H9 (cell line): ENCODE data around the gene FAM185A. TPM values are rescaled to one million over a fixed set of nuclear protein-coding genes. Genes with fewer than 3 reads are reported as not detected.

Experiments
- DNase-seq: peaks from one replicate; pipeline ENCODE4 v3.0.0-alpha.2; 2017
- H2AFZ ChIP-seq: one replicate; pipeline ENCODE4 v1.6.1; 2013; ENCODE audit warnings: mild to moderate bottlenecking, low read length, control low read depth, moderate library complexity
- H2AK5ac ChIP-seq: 2 replicates; pipeline ENCODE4 v1.6.1; 2013; ENCODE audit warnings: low read length, control low read depth, mixed read lengths; ENCODE audit not compliant: insufficient read length
- H2BK120ac ChIP-seq: one replicate; pipeline ENCODE4 v1.6.1; 2013; ENCODE audit warnings: low read depth, mild to moderate bottlenecking, low read length, control low read depth, inconsistent platforms; ENCODE audit not compliant: poor library complexity, severe bottlenecking
- H2BK12ac ChIP-seq: 2 replicates; pipeline ENCODE4 v1.6.1; 2013; ENCODE audit warnings: low read length, control low read depth, mixed read lengths, low read depth; ENCODE audit not compliant: insufficient read length
- H2BK15ac ChIP-seq: 2 replicates; pipeline ENCODE4 v1.6.1; 2013; ENCODE audit warnings: low read depth, low read length, control low read depth
- H2BK20ac ChIP-seq: one replicate; pipeline ENCODE4 v1.6.1; 2013; ENCODE audit warnings: low read depth, mild to moderate bottlenecking, low read length, control low read depth, inconsistent platforms; ENCODE audit not compliant: poor library complexity, severe bottlenecking
- H2BK5ac ChIP-seq: 2 replicates; pipeline ENCODE4 v1.6.1; 2013; ENCODE audit warnings: low read length, control low read depth, mixed read lengths; ENCODE audit not compliant: insufficient read length
- H3K14ac ChIP-seq: 2 replicates; pipeline ENCODE4 v1.6.1; 2013; ENCODE audit warnings: low read length, control low read depth; ENCODE audit not compliant: insufficient read depth
- H3K18ac ChIP-seq: 2 replicates; pipeline ENCODE4 v1.6.1; 2013; ENCODE audit warnings: low read depth, mild to moderate bottlenecking, mixed read lengths, low read length, control low read depth; ENCODE audit not compliant: insufficient read length
- H3K23ac ChIP-seq: 2 replicates; pipeline ENCODE4 v1.6.1; 2013; ENCODE audit warnings: low read length, control low read depth, mixed read lengths, low read depth; ENCODE audit not compliant: insufficient read length
- H3K23me2 ChIP-seq: 2 replicates; pipeline ENCODE4 v1.6.1; 2013; ENCODE audit warnings: low read depth, mild to moderate bottlenecking, mixed read lengths, low read length, control low read depth; ENCODE audit not compliant: insufficient read length, poor library complexity, severe bottlenecking
- H3K27ac ChIP-seq: 2 replicates; pipeline ENCODE4 v1.5.1; 2013; ENCODE audit warnings: low read length, control low read depth, mixed read lengths, low read depth; ENCODE audit not compliant: insufficient read length
- H3K27me3 ChIP-seq: 2 replicates; pipeline ENCODE4 v1.6.1; 2013; ENCODE audit warnings: low read length, control low read depth, inconsistent platforms; ENCODE audit not compliant: insufficient read depth
- H3K4ac ChIP-seq: 2 replicates; pipeline ENCODE4 v1.6.1; 2013; ENCODE audit warnings: low read depth, mild to moderate bottlenecking, control low read depth, inconsistent platforms, low read length, moderate library complexity
- H3K4me1 ChIP-seq: 2 replicates; pipeline ENCODE4 v1.6.1; 2013; ENCODE audit warnings: low read length, control low read depth, inconsistent platforms; ENCODE audit not compliant: insufficient read depth
- H3K4me2 ChIP-seq: 2 replicates; pipeline ENCODE4 v1.6.1; 2013; ENCODE audit warnings: low read length, control low read depth, mixed read lengths; ENCODE audit not compliant: insufficient read length, insufficient read depth
- H3K56ac ChIP-seq: 2 replicates; pipeline ENCODE4 v1.6.1; 2013; ENCODE audit warnings: low read depth, mild to moderate bottlenecking, mixed read lengths, low read length, control low read depth; ENCODE audit not compliant: insufficient read length
- H3K79me1 ChIP-seq: 2 replicates; pipeline ENCODE4 v1.6.1; 2013; ENCODE audit warnings: low read depth, mild to moderate bottlenecking, moderate library complexity, low read length, control low read depth, inconsistent platforms; ENCODE audit not compliant: insufficient read depth, poor library complexity, severe bottlenecking
- H3K79me2 ChIP-seq: 2 replicates; pipeline ENCODE4 v1.6.1; 2013; ENCODE audit warnings: low read length, control low read depth, inconsistent platforms; ENCODE audit not compliant: insufficient read depth
- H3K9ac ChIP-seq: 2 replicates; pipeline ENCODE4 v1.6.1; 2013; ENCODE audit warnings: low read length, control low read depth, mixed read lengths; ENCODE audit not compliant: insufficient read length; ENCODE audit errors: extremely low read depth
- H3K9me3 ChIP-seq: one replicate; pipeline ENCODE4 v1.6.1; 2013; ENCODE audit warnings: low read depth, low read length, inconsistent platforms; ENCODE audit not compliant: control insufficient read depth
- H3T11ph ChIP-seq: one replicate; pipeline ENCODE4 v1.6.1; 2013; ENCODE audit warnings: mild to moderate bottlenecking, low read length, control low read depth, inconsistent platforms
- H4K20me1 ChIP-seq: one replicate; pipeline ENCODE4 v1.6.1; 2013; ENCODE audit not compliant: control insufficient read depth, insufficient read length, insufficient read depth
- H4K5ac ChIP-seq: 2 replicates; pipeline ENCODE4 v1.6.1; 2013; ENCODE audit warnings: low read depth, mild to moderate bottlenecking, mixed read lengths, low read length, control low read depth; ENCODE audit not compliant: insufficient read length
- H4K8ac ChIP-seq: replicated peaks from 2 replicates; pipeline ENCODE4 v1.6.1; 2013; ENCODE audit warnings: low read length, control low read depth, mixed read lengths, low read depth; ENCODE audit not compliant: insufficient read length
- H4K91ac ChIP-seq: 2 replicates; pipeline ENCODE4 v1.6.1; 2013; ENCODE audit warnings: low read depth, mild to moderate bottlenecking, moderate library complexity, mixed read lengths, low read length, control low read depth; ENCODE audit not compliant: insufficient read length
- H3K27ac Mint-ChIP-seq, 3 experiments: 2 replicates in 2 of 3; 3 replicates in 1 of 3; pipeline ENCODE4 v1.8.0; 2020 to 2021; ENCODE audit warnings: mixed read lengths in 3 of 3, mild to moderate bottlenecking in 1 of 3, moderate library complexity in 1 of 3
- H3K27me3 Mint-ChIP-seq: 2 replicates; pipeline ENCODE4 v1.8.0; 2021; ENCODE audit warnings: low read depth, mild to moderate bottlenecking, moderate library complexity, mixed read lengths
- H3K36me3 Mint-ChIP-seq, 3 experiments: 2 replicates in 2 of 3; 3 replicates in 1 of 3; pipeline ENCODE4 v1.8.0; 2020 to 2021; ENCODE audit warnings: low read depth in 3 of 3, mixed read lengths in 3 of 3; ENCODE audit not compliant: insufficient read depth in 1 of 3
- H3K4me1 Mint-ChIP-seq, 2 experiments: 2 replicates each; pipeline ENCODE4 v1.8.0; 2020; ENCODE audit warnings: mixed read lengths in 2 of 2
- H3K4me3 Mint-ChIP-seq, 2 experiments: 2 replicates in 1 of 2; 3 replicates in 1 of 2; pipeline ENCODE4 v1.8.0; 2020 to 2021; ENCODE audit warnings: mild to moderate bottlenecking in 2 of 2, mixed read lengths in 2 of 2, moderate library complexity in 1 of 2
- H3K9me3 Mint-ChIP-seq, 2 experiments: 2 replicates in 1 of 2; 3 replicates in 1 of 2; pipeline ENCODE4 v1.8.0; 2020; ENCODE audit warnings: mild to moderate bottlenecking in 2 of 2, mixed read lengths in 2 of 2, moderate library complexity in 1 of 2
- whole genome bisulfite sequencing: extraction: QIAGEN DNeasy Blood & Tissue Kit; methylation state at CpG from one replicate; pipeline ENCODE4 v1.1.7; 2013; ENCODE audit warnings: missing lambda C conversion rate, low lambda C conversion rate, mixed read lengths; ENCODE audit not compliant: insufficient read length; ENCODE audit errors: extremely low coverage; 5-methylcytosine and 5-hydroxymethylcytosine counted together
- total RNA-seq: library from RNA; stranded (reverse); gene quantifications from 2 replicates; pipeline ENCODE4 v1.2.1, GENCODE V29; 2021
- TF ChIP-seq, protein P1 (sequence below): fragments of 200-600 bp; sonication (generic); conservative IDR thresholded peaks from 3 replicates; pipeline ENCODE4 v1.8.0; 2021; ENCODE audit warnings: antibody characterized with exemption, mild to moderate bottlenecking

The FAM185A gene
- total RNA-seq, 1 experiment from 2014 or later, result 7.0 TPM

DNA sequence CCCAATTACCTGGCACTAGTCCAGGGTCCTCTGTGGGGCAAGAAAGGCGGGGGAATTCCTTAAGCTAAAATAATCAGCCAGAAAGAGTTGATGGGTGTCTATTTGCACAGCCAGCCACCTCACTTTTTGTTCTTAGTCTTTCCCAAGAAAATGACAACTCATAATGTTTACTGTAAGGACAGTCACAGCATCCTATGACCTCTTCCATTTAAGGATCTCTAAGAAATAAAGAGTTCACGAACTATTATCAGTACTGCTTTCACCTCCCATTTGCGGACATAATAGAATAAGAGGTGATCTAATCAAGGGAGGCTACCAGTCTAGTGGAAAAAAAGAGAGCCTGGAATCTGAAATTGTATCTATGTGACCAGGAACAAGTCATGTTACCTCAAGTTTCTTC is 91.6 kb downstream of the FAM185A start:
- Histone ChIP-seq H3K23ac (no peak overlapping the region), H2BK20ac (no peak overlapping the region), H2BK5ac (no peak overlapping the region), H3K79me1 (no peaks in the 10 kb centered on the region), H3K56ac (no peak overlapping the region), H3K14ac (no peak overlapping the region), H3K9me3 (no peaks in the 10 kb centered on the region), H3K4me1 (no peaks in the 10 kb centered on the region), H2BK120ac (no peak overlapping the region), H2AFZ (no peak overlapping the region), H3K79me2 (no peaks in the 10 kb centered on the region), H3K27ac (no peak overlapping the region), H3K27me3 (no peaks in the 10 kb centered on the region), H3K9ac (no peak overlapping the region), H2BK15ac (no peak overlapping the region), H3K23me2 (no peaks in the 10 kb centered on the region), H4K20me1 (no peaks in the 10 kb centered on the region), H3K18ac (no peak overlapping the region), H3T11ph (no peak overlapping the region), H3K4ac (no peak overlapping the region), H2AK5ac (no peak overlapping the region), H4K8ac (no peak overlapping the region), H4K5ac (no peak overlapping the region), H3K4me2 (no peak overlapping the region), H4K91ac (no peak overlapping the region), H2BK12ac (no peak overlapping the region)
- DNase-seq, result no peak
- Mint-ChIP-seq H3K27me3 (no peaks in the 10 kb centered on the region), H3K4me3 (no peak overlapping the region), H3K36me3 (no peaks in the 10 kb centered on the region), H3K27ac (no peak overlapping the region), H3K9me3 (no peaks in the 10 kb centered on the region), H3K4me1 (no peaks in the 10 kb centered on the region)
- TF ChIP-seq, protein P1, sequence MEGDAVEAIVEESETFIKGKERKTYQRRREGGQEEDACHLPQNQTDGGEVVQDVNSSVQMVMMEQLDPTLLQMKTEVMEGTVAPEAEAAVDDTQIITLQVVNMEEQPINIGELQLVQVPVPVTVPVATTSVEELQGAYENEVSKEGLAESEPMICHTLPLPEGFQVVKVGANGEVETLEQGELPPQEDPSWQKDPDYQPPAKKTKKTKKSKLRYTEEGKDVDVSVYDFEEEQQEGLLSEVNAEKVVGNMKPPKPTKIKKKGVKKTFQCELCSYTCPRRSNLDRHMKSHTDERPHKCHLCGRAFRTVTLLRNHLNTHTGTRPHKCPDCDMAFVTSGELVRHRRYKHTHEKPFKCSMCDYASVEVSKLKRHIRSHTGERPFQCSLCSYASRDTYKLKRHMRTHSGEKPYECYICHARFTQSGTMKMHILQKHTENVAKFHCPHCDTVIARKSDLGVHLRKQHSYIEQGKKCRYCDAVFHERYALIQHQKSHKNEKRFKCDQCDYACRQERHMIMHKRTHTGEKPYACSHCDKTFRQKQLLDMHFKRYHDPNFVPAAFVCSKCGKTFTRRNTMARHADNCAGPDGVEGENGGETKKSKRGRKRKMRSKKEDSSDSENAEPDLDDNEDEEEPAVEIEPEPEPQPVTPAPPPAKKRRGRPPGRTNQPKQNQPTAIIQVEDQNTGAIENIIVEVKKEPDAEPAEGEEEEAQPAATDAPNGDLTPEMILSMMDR, result no peak
- no CpG with 5 or more reads among the region's 3 CpGs for WGBS
